ENCODE data around the gene CCDC28A. TPM values are rescaled to one million over a fixed set of nuclear protein-coding genes. Genes with fewer than 3 reads are reported as not detected.

Gene CCDC28A
- total RNA-seq, 1 donor from 2014 or later: 12.7 TPM

DNA sequence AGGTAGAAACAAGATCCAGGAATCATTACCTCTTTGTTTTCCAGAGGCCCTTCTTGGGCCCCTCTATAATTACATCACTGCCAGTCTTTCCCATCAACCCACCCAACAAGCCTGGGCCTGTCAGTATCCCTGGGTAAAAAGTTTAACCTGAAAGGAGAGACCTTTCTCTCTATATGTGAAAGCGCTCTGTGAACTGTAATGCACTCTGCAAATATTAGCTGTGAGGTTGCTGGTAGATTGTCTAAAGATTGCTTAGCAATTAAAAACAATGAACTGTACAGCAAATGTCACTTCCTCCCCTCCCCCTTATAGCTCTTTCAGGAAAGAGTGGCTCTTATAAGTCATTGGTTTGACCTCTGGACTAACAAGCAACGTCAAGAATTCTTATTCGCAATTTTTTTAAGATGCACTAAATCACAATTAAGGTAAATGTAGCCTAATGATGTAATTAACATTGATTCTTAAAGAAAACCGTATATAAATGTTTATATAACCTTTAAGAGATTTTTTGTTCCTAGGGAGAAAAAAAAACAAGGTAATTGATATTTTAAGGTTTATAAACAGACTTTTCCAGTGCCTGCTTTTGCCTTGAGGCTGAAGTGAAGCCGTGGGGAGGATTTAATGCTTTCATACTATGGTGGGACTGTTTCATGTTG lies 40.7 kb downstream of the CCDC28A start:
- H3K4me3 Mint-ChIP-seq: no peak overlapping the region
- peaks cover 51% of the 10 kb centered on the region for H3K4me1 Mint-ChIP-seq
- DNase-seq (ENCODE audit: low spot score in 2 of 2, unreplicated experiment in 2 of 2): no peak
- peaks cover 5% of the 10 kb centered on the region for H3K9me3 Mint-ChIP-seq
- H3K27me3 Mint-ChIP-seq (ENCODE audit: low read depth): no peaks in the 10 kb centered on the region
- peak overlapping the region; percentile 95 for H3K27ac Mint-ChIP-seq
- TF ChIP-seq, protein P1, sequence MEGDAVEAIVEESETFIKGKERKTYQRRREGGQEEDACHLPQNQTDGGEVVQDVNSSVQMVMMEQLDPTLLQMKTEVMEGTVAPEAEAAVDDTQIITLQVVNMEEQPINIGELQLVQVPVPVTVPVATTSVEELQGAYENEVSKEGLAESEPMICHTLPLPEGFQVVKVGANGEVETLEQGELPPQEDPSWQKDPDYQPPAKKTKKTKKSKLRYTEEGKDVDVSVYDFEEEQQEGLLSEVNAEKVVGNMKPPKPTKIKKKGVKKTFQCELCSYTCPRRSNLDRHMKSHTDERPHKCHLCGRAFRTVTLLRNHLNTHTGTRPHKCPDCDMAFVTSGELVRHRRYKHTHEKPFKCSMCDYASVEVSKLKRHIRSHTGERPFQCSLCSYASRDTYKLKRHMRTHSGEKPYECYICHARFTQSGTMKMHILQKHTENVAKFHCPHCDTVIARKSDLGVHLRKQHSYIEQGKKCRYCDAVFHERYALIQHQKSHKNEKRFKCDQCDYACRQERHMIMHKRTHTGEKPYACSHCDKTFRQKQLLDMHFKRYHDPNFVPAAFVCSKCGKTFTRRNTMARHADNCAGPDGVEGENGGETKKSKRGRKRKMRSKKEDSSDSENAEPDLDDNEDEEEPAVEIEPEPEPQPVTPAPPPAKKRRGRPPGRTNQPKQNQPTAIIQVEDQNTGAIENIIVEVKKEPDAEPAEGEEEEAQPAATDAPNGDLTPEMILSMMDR (IDR thresholded peaks at IDR 0.05; ENCODE audit: unreplicated experiment): no peak
- H3K36me3 Mint-ChIP-seq: no peaks in the 10 kb centered on the region

DNA sequence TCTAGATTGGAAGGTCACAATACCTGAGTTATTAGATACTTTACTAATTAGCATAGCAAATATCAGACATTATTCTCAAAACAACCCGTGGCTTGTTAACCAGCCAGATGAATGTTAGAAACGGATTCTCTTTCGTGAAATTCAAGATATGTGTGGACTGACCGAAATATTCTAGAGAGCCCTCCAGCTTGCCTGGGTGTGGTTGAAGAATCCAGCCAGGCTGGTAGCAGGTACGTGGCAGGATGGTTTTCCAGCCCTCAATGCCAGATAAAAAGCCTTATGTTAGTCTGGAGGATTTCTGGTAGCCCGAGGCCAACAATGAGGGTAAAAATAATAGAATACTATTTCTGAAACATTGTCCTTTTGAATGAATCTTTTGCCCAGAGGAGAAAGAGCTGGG lies 41.7 kb downstream of the CCDC28A start:
- Mint-ChIP-seq H3K9me3 (no peaks in the 10 kb centered on the region), H3K27me3 (ENCODE audit: low read depth) (no peaks in the 10 kb centered on the region), H3K4me3 (no peak overlapping the region), H3K27ac (peak overlapping the region; percentile 95), H3K36me3 (no peaks in the 10 kb centered on the region), H3K4me1 (peaks cover 58% of the 10 kb centered on the region)
- no peak for DNase-seq (ENCODE audit: low spot score in 2 of 2, unreplicated experiment in 2 of 2)
- TF ChIP-seq, protein P1 (IDR thresholded peaks at IDR 0.05; ENCODE audit: unreplicated experiment): no peak

DNA sequence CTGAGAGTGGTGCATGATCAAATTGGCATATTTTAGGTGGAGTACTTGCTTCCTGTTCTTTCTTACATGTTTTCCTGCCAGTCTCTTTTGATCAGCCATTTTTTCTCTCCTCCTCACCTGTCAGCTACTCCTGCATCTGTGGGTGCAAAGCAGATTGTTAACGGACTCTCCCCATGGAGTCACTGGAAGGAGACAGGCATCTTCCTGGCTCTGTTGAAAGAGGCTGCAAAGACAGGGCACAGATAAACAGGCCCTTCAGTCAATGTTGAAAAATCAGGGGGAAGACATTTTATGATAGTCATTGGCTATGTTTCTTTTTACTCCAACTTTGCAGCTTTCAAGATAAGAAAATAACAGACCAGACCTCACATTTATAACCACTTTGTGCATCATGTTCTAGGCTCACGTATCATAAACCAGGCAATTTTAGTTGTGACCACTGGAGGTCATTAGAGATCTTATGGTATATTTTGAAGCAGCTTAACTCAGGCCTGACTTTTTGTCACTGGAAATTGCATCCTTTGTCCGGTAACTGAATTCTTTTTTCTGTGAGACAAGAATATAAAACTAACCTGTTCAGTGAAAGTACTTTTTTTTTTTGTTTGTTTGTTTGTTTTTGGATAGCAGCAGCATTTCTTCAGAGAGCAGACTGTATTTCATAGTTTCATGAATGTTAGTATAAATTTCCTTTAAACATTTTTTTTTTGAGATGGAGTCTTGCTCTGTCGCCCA lies 42.4 kb downstream of the CCDC28A start:
- no peak overlapping the region for H3K4me3 Mint-ChIP-seq
- TF ChIP-seq, protein P1 (IDR thresholded peaks at IDR 0.05; ENCODE audit: unreplicated experiment): peak; percentile 68
- no peaks in the 10 kb centered on the region for H3K36me3 Mint-ChIP-seq
- no peaks in the 10 kb centered on the region for H3K9me3 Mint-ChIP-seq
- H3K4me1 Mint-ChIP-seq: peaks cover 62% of the 10 kb centered on the region
- DNase-seq (ENCODE audit: low spot score in 2 of 2, unreplicated experiment in 2 of 2): no peak
- peak overlapping the region; percentile 95 for H3K27ac Mint-ChIP-seq
- H3K27me3 Mint-ChIP-seq (ENCODE audit: low read depth): no peaks in the 10 kb centered on the region

DNA sequence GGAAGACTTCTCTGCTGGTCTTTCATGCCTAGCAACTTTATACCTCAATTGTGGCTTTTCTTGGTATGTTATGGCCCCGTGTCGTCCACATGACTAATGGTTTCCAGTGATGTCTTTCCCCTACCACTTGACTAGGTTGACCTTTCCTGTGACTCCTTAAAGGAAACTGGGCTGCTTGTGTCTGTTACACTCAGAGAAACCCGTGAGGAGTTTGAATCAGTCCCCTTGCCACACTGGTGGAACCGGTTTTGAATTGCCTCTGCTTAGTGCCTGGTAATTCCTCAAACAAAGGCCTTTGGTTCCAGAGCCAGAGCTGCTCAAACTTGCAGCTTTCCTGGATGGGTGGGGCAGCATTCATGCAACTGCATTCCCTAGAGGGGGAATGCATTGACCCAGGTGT lies 44.2 kb downstream of the CCDC28A start:
- Mint-ChIP-seq H3K4me1 (peaks cover 62% of the 10 kb centered on the region), H3K36me3 (no peaks in the 10 kb centered on the region), H3K27ac (peak overlapping the region; percentile 94), H3K27me3 (ENCODE audit: low read depth) (no peaks in the 10 kb centered on the region), H3K4me3 (no peak overlapping the region), H3K9me3 (no peaks in the 10 kb centered on the region)
- DNase-seq (ENCODE audit: low spot score in 2 of 2, unreplicated experiment in 2 of 2): peak; percentile 49 to 72
- TF ChIP-seq, protein P1 (IDR thresholded peaks at IDR 0.05; ENCODE audit: unreplicated experiment): no peak

DNA sequence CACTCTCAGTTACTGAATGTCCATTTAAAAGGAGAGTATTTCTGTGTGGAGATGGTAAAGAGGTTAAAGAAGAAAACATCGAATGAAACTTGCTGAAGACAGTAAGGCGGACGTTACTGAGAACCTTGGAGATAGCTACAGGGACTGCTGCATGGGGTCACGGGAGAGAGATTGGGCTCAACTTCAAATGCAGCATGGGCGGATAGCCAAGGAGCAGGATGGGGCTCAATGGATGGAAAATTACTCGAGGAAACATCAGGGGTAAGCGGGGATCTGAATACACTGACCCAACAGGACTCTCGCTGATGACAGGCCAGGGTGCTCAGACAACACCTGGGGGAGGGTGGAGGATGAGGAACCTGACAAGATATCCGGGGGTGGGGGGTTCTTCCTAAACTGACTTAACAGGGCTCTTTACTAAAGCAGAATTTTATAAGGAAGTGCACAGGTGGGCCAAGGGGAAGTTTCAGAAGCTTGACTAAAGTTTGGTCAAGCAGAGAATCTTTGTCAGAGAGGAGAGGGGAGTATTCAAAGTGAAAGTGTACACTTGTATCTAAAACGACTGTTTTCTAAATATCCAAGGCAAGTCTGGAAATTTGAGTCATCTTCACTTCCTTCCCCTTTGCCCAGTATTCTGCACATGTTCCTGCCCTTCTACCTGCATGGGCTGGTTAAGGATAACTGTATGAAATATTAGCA lies 45.1 kb downstream of the CCDC28A start:
- Mint-ChIP-seq H3K27me3 (ENCODE audit: low read depth) (no peaks in the 10 kb centered on the region), H3K9me3 (no peaks in the 10 kb centered on the region), H3K4me3 (no peak overlapping the region), H3K4me1 (peaks cover 59% of the 10 kb centered on the region), H3K36me3 (no peaks in the 10 kb centered on the region), H3K27ac (peak overlapping the region; percentile 94)
- TF ChIP-seq, protein P1 (IDR thresholded peaks at IDR 0.05; ENCODE audit: unreplicated experiment): no peak
- no peak for DNase-seq (ENCODE audit: low spot score in 2 of 2, unreplicated experiment in 2 of 2)
